ENCODE data around the gene ZNF678. TPM values are rescaled to one million over a fixed set of nuclear protein-coding genes. Genes with fewer than 3 reads are reported as not detected.
A peak's percentile ranks its signal among the peaks of the same experiment; 100 is the strongest.

The ZNF678 gene
- total and polyA plus RNA-seq, 9 of the 15 experiments (the other 6 are each of a cell fraction or from before 2014, with no cell fraction given), result 3.0 to 16.8 (median 8.0) TPM

DNA sequence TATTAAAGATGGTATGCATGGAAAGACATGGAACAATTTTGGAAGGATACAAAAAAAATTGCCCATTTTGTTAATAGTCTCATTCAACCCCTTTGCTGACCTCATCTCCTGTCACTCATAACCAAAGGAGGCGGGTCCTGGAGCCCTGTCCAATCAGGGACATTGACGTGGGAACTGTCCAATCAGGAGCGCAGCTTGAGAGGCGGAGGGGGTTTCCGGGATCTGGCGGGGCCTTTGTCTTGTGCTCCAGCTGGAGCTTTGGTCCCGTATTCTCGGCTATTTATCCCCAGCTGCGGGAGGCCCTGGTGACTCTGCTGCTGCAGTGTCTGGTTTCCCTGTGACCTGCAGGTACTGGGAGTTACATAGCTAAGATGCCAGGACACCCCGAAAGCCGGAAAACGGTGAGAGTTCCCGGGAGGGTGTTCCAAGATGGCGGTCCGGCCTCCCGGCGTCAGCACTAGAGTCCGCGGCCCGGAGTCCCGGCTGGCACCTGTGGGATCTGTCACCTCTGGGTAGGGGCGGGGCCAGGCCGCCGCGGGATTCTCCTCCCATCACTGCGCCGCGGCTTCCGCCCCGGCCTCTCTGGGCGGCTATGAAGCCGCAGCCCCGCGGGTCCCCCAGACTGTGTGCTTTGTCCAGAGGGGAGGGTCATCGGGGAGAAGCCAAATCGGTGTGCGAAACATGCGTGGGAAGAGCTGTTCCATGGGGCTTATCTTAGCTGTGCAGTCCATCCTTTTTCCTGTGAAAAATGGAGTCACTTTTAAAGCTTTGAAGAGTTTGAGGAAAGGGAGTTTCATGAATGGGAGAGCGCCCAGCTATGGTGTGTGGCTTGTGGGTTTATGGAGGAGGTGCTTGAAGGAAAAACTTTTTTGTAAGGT is at the start of gene ZNF678 (continued):
- TF ChIP-seq, protein P1, sequence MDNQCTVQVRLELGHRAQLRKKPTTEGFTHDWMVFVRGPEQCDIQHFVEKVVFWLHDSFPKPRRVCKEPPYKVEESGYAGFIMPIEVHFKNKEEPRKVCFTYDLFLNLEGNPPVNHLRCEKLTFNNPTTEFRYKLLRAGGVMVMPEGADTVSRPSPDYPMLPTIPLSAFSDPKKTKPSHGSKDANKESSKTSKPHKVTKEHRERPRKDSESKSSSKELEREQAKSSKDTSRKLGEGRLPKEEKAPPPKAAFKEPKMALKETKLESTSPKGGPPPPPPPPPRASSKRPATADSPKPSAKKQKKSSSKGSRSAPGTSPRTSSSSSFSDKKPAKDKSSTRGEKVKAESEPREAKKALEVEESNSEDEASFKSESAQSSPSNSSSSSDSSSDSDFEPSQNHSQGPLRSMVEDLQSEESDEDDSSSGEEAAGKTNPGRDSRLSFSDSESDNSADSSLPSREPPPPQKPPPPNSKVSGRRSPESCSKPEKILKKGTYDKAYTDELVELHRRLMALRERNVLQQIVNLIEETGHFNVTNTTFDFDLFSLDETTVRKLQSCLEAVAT (IDR thresholded peaks at IDR 0.05), result peak; percentile 63 to 69; a peak in 2 of 4 replicates
- TF ChIP-seq, protein P2, sequence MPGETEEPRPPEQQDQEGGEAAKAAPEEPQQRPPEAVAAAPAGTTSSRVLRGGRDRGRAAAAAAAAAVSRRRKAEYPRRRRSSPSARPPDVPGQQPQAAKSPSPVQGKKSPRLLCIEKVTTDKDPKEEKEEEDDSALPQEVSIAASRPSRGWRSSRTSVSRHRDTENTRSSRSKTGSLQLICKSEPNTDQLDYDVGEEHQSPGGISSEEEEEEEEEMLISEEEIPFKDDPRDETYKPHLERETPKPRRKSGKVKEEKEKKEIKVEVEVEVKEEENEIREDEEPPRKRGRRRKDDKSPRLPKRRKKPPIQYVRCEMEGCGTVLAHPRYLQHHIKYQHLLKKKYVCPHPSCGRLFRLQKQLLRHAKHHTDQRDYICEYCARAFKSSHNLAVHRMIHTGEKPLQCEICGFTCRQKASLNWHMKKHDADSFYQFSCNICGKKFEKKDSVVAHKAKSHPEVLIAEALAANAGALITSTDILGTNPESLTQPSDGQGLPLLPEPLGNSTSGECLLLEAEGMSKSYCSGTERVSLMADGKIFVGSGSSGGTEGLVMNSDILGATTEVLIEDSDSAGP (CRISPR knock-in tag; IDR thresholded peaks at IDR 0.05), result no peak
- TF ChIP-seq, protein P3, sequence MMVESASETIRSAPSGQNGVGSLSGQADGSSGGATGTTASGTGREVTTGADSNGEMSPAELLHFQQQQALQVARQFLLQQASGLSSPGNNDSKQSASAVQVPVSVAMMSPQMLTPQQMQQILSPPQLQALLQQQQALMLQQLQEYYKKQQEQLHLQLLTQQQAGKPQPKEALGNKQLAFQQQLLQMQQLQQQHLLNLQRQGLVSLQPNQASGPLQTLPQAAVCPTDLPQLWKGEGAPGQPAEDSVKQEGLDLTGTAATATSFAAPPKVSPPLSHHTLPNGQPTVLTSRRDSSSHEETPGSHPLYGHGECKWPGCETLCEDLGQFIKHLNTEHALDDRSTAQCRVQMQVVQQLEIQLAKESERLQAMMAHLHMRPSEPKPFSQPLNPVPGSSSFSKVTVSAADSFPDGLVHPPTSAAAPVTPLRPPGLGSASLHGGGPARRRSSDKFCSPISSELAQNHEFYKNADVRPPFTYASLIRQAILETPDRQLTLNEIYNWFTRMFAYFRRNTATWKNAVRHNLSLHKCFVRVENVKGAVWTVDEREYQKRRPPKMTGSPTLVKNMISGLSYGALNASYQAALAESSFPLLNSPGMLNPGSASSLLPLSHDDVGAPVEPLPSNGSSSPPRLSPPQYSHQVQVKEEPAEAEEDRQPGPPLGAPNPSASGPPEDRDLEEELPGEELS (CRISPR knock-in tag; IDR thresholded peaks at IDR 0.05; ENCODE audit: borderline replicate concordance), result no peak
- 0 out of 2 replicates have a peak, but pooled peaks have one; percentile 61 for TF ChIP-seq KAT8 (IDR thresholded peaks at IDR 0.05; ENCODE audit: low read depth)
- no peak for TF ChIP-seq KLF10 (CRISPR knock-in tag; IDR thresholded peaks at IDR 0.05)
- no peak for TF ChIP-seq RAD51 (IDR thresholded peaks at IDR 0.05; ENCODE audit: borderline replicate concordance, low read depth)
- TF ChIP-seq NFIC (IDR thresholded peaks at IDR 0.05), result peak; percentile 48
- TF ChIP-seq, protein P4, sequence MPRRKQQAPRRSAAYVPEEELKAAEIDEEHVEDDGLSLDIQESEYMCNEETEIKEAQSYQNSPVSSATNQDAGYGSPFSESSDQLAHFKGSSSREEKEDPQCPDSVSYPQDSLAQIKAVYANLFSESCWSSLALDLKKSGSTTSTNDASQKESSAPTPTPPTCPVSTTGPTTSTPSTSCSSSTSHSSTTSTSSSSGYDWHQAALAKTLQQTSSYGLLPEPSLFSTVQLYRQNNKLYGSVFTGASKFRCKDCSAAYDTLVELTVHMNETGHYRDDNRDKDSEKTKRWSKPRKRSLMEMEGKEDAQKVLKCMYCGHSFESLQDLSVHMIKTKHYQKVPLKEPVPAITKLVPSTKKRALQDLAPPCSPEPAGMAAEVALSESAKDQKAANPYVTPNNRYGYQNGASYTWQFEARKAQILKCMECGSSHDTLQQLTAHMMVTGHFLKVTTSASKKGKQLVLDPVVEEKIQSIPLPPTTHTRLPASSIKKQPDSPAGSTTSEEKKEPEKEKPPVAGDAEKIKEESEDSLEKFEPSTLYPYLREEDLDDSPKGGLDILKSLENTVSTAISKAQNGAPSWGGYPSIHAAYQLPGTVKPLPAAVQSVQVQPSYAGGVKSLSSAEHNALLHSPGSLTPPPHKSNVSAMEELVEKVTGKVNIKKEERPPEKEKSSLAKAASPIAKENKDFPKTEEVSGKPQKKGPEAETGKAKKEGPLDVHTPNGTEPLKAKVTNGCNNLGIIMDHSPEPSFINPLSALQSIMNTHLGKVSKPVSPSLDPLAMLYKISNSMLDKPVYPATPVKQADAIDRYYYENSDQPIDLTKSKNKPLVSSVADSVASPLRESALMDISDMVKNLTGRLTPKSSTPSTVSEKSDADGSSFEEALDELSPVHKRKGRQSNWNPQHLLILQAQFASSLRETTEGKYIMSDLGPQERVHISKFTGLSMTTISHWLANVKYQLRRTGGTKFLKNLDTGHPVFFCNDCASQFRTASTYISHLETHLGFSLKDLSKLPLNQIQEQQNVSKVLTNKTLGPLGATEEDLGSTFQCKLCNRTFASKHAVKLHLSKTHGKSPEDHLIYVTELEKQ (CRISPR knock-in tag; IDR thresholded peaks at IDR 0.05), result no peak
- TF ChIP-seq, protein P5, sequence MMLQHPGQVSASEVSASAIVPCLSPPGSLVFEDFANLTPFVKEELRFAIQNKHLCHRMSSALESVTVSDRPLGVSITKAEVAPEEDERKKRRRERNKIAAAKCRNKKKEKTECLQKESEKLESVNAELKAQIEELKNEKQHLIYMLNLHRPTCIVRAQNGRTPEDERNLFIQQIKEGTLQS (IDR thresholded peaks at IDR 0.05), result peak; percentile 99
- TF ChIP-seq, protein P5 (CRISPR knock-in tag; conservative IDR thresholded peaks at IDR 0.05), result peak; percentile 85
- TF ChIP-seq ZSCAN29 (IDR thresholded peaks at IDR 0.05), result no peak
- TF ChIP-seq PYGO2 (tag; IDR thresholded peaks at IDR 0.05), result no peak
- peak; percentile 97 for TF ChIP-seq ZFX (CRISPR knock-in tag; IDR thresholded peaks at IDR 0.05)
- peak; percentile 92 for TF ChIP-seq RBM25 (IDR thresholded peaks at IDR 0.05; ENCODE audit: low read depth, low read length, severe bottlenecking)
- TF ChIP-seq TAF7 (tag; IDR thresholded peaks at IDR 0.05), result peak; percentile 56; the same call in 1 of the 2 replicates
- no peak for TF ChIP-seq PURB (CRISPR knock-in tag; IDR thresholded peaks at IDR 0.05; ENCODE audit: low read depth)
- peak; percentile 60; the same call in 1 of the 2 replicates for TF ChIP-seq SIN3B (IDR thresholded peaks at IDR 0.05; ENCODE audit: low read depth)

Data from K562 (cell line).